Ureter (tissue), 1 donor: ENCODE measurements around the gene C1QTNF8. TPM values are rescaled to one million over a fixed set of nuclear protein-coding genes. Genes with fewer than 3 reads are reported as not detected.

Experiments
- DNase-seq: peaks from one replicate; pipeline ENCODE4 v3.0.0-alpha.2; 2020; ENCODE audit warnings: low spot score
- total RNA-seq: library from RNA; stranded (reverse); gene quantifications from one replicate; pipeline ENCODE4 v1.2.4, GENCODE V29; 2023
- donor health status: DM: yes; HTN: yes; CAD: no.

The C1QTNF8 gene
- total RNA-seq, 1 donor from 2014 or later, result not detected

DNA sequence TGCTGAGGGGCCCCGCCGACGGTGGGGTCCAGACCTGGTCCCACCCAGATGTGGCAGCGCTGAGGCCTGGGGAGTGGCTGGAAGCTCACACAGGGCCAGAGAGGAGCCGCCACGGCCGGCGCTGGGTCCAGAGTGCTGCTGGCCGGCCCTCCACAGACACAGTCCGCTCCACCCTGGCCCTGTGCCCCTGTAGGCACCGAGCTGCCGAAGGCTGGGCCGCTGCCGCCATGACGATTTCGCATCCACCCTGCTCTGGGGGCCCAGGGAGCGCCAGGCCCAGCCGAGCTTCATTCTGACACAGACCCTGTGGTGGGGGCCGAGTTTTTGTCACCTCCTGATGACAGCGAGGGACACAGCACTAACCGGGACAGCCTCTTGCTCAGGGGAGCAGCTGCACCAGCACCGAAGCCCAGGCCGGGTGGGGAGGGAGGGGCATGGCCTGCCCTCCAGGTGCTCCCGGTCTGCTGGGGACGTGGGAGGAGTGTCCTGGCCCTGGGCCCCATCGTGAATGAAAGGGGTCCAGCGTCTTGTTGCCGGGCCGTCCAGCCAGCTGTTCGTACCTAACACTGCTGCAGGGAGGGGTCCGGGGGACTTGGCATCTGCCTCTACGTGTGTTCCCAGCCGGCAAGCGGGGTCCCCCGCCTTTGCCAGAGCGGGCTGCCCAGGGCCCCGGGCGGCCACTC, 50.6 kb downstream of the C1QTNF8 start:
- no peak for DNase-seq

DNA sequence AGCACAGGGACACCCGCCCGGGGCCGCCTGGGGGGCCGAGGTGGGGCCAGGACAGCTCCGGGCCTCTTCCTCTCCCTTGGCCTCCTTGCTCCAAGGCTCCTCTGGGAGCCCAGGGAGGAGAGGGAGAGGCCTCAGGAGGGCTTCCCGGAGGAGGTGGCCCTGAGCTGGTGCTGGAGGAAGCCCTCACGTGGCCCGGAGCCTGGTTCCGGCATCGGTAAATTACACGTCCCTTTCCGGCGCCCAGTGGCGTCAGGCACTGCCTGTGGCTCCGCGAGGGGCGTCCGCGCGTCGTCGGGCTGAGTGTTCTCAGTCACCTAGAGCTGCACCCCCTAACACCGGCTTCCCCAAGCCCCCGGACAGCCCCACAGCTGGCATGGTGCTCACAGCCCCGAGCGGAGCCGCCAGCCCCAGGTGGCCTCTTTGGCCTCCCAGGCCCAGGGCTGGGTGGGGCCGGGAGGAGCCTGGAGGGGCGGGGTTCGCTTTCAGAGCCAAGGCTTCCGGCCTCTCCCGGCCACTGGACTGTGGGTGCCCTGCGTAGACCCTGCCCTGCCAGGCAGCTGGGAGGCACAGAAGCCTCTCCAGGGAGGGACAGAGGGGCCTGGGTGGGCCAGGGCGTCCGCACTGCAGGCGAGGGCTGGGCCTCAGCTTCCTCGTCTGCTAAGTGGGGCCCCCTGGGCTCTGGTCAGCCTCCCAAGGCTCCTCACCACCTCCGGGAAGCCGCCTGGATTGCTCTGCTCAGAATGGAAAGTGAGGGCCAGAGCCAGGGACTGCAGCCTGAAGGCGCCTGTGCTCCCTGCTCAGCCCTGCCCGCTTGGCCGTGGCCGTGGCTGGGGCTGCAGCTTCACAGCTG, 51.4 kb downstream of the C1QTNF8 start:
- DNase-seq, result no peak

- DNase-seq, result no peak
Observed at GRCh38 chr16:1043881-1044451, 52.1 kb downstream of the C1QTNF8 start.

GRCh38 chr16:1042866-1043265, 53.2 kb downstream of the C1QTNF8 start:
- no peak for DNase-seq

- no peak for DNase-seq
Observed at GRCh38 chr16:1042049-1042744, 53.8 kb downstream of the C1QTNF8 start.

DNA sequence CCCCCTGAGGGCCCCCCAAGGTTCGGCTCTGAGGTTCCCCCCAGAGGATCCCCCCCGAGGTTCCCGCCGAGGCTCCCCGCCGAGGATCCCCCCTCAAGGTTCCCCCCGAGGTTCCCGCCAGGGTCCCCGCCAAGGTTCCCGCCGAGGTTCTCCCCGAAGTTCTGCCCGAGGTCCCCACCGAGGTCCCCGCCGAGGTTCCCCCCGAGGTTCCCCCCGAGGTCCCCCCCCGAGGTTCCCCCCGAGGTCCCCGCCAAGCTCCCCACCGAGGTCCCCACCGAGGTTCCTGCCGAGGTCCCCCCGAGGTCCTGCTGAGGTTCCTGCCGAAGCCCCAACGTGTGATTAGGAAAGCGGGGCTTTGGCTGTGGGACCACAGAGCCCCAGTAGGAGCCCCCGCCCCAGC, 55.7 kb downstream of the C1QTNF8 start:
- no peak for DNase-seq

DNA sequence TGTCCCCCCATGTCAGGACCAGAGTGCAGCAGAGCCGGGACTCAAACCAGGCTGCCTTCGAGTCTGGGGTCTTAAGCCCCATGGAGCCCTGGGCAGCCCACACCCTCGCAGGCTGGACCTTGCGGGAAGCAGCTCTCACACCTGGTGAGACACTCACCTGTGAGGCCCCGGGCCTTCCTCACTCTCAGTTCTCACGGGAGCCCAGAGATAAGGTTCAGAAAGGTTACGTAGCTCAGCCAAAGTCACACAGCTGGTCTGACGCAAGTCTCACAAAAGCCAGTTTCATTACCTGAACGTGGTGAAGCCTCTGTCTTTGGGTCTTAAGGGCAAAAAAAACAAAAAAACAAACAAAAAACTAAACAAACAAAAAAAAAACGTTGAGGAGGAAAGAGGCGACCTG, 56.3 kb downstream of the C1QTNF8 start:
- DNase-seq, result no peak

DNA sequence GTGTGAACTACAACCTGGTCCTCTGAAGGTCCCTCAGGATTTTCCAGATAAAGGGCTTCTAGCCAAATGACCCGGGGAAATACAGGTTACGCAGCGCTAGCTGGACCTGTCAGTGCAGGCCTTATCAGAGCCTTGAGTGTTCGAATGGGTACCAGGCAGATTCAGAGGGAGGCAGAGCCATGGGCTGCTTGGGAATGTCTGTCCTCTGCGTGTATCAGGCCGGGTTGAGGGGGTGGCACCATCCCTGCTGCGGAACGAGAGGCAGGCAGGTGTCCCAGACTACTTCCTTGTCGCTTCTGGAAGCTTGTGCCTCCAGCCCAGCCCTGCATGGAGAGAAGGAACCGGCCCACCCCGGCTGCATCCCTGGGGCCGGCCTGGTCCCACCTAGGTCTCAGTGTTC, 57.1 kb downstream of the C1QTNF8 start:
- no peak for DNase-seq

Other genes starting within 250 kb of the C1QTNF8 start
- gene LMF1, start 125.3 kb downstream of the C1QTNF8 start, total RNA-seq, result 32.1 TPM
- 0.73 TPM for gene SOX8, start 114.5 kb downstream of the C1QTNF8 start, total RNA-seq
- 0.47 TPM for gene SSTR5, start 23.5 kb downstream of the C1QTNF8 start, total RNA-seq
- 24.4 TPM for gene CACNA1H, start 56.9 kb upstream of the C1QTNF8 start, total RNA-seq
- gene TPSG1, start 129.0 kb upstream of the C1QTNF8 start, total RNA-seq, result 1.7 TPM
- gene TPSB2, start 133.9 kb upstream of the C1QTNF8 start, total RNA-seq, result 36.9 TPM
- 38.0 TPM for gene TPSAB1, start 144.5 kb upstream of the C1QTNF8 start, total RNA-seq
- gene TPSD1, start 159.8 kb upstream of the C1QTNF8 start, total RNA-seq, result 5.0 TPM
- gene UBE2I, start 213.4 kb upstream of the C1QTNF8 start, total RNA-seq, result 150 TPM
- gene BAIAP3, start 237.4 kb upstream of the C1QTNF8 start, total RNA-seq, result 3.9 TPM